B cell (primary cell): Measurements from ENCODE around the gene DNAJC11. TPM values are rescaled to one million over a fixed set of nuclear protein-coding genes. Genes with fewer than 3 reads are reported as not detected.

Experiments
- ATAC-seq: fragments of 200-7000 bp; cut with Tn5 transposase; one replicate; pipeline ENCODE4 v1.10.0; 2021; ENCODE audit warnings: low read depth, mild to moderate bottlenecking, moderate number of reproducible peaks, moderate library complexity
- CTCF ChIA-PET: fragments of 350-600 bp; sonication (Branson Sonifier 250); formaldehyde crosslinking; loops from one replicate; lab custom pipeline; 2021; ENCODE audit warnings: antibody characterized with exemption, inconsistent platforms; lab: Charles Lee
- POLR2A ChIA-PET: fragments of 350-600 bp; sonication (Branson Sonifier 250); formaldehyde crosslinking; loops from one replicate; lab custom pipeline; 2021; ENCODE audit warnings: antibody characterized with exemption; lab: Charles Lee
- DNase-seq: peaks from one replicate; pipeline ENCODE4 v3.0.0; 2013
- H2AFZ ChIP-seq: 2 replicates; pipeline ENCODE4 v1.6.1; 2012; ENCODE audit warnings: mild to moderate bottlenecking, low read depth, low read length; ENCODE audit not compliant: insufficient read depth, poor library complexity, severe bottlenecking
- H3K27ac ChIP-seq, 2 donors: 1 replicate in 1 of 2; 2 replicates in 1 of 2; pipeline ENCODE4 v1.5.1; 2012 to 2013; ENCODE audit warnings: low read length in 2 of 2, mild to moderate bottlenecking in 2 of 2, moderate library complexity in 1 of 2
- H3K27me3 ChIP-seq, 4 experiments: fragments of 200-600 bp in 1 of 4; sonication (generic) in 1 of 4; replicated peaks in 1 of 4; 1 replicate in 2 of 4; 2 replicates in 2 of 4; pipeline versions ENCODE4 v1.6.1 to v1.7.0; 2013 to 2016; ENCODE audit warnings: low read length in 3 of 4, mild to moderate bottlenecking in 2 of 4, mixed read lengths in 1 of 4, moderate library complexity in 1 of 4; ENCODE audit not compliant: insufficient read depth in 4 of 4, control insufficient read depth in 3 of 4; ENCODE audit errors: control extremely low read depth in 1 of 4
- H3K36me3 ChIP-seq, 2 experiments: replicated peaks in 1 of 2; 1 replicate in 1 of 2; 2 replicates in 1 of 2; pipeline versions ENCODE4 v1.6.1 to v1.7.1; 2013; ENCODE audit warnings: low read length in 1 of 2; ENCODE audit not compliant: insufficient read depth in 2 of 2, control insufficient read depth in 1 of 2; ENCODE audit errors: control extremely low read depth in 1 of 2, extremely low read depth in 1 of 2
- H3K4me1 ChIP-seq, 2 donors: fragments of 200-600 bp in 1 of 2; sonication (generic) in 1 of 2; 1 replicate in 1 of 2; 2 replicates in 1 of 2; pipeline versions ENCODE4 v1.5.1 to v1.6.1; 2013 to 2017; ENCODE audit warnings: low read length in 2 of 2; ENCODE audit not compliant: control insufficient read depth in 2 of 2, insufficient read depth in 2 of 2
- H3K4me2 ChIP-seq: replicated peaks from 2 replicates; pipeline ENCODE3; 2012; ENCODE audit warnings: mild to moderate bottlenecking, low read depth, low read length; ENCODE audit not compliant: poor library complexity, severe bottlenecking
- H3K4me3 ChIP-seq, 5 experiments: fragments of 200-600 bp in 1 of 5; sonication (generic) in 1 of 5; 1 replicate in 3 of 5; 2 replicates in 2 of 5; pipeline versions ENCODE4 v1.5.1 to v1.7.0; 2011 to 2016; ENCODE audit warnings: low read length in 4 of 5, mild to moderate bottlenecking in 4 of 5, low read depth in 2 of 5, control low read depth in 1 of 5, moderate library complexity in 1 of 5; ENCODE audit not compliant: insufficient read depth in 1 of 5; ENCODE audit errors: control extremely low read depth in 1 of 5, extremely low read depth in 1 of 5
- H3K79me2 ChIP-seq: fragments of 200-600 bp; sonication (generic); one replicate; pipeline ENCODE4 v1.6.0; 2016; ENCODE audit warnings: low read length; ENCODE audit not compliant: control insufficient read depth, insufficient read depth
- H3K9ac ChIP-seq: fragments of 200-600 bp; sonication (generic); 2 replicates; pipeline ENCODE4 v1.6.1; 2017; ENCODE audit warnings: mild to moderate bottlenecking, low read length, moderate library complexity
- H3K9me3 ChIP-seq, 3 donors: one replicate each; pipeline versions ENCODE4 v1.6.1 to v1.7.1; 2013; ENCODE audit warnings: low read length in 2 of 3; ENCODE audit not compliant: control insufficient read depth in 2 of 3, insufficient read depth in 1 of 3; ENCODE audit errors: control extremely low read depth in 1 of 3
- H4K20me1 ChIP-seq: 2 replicates; pipeline ENCODE4 v1.6.0; 2012; ENCODE audit warnings: mild to moderate bottlenecking, low read length; ENCODE audit not compliant: insufficient read depth, control insufficient read depth, poor library complexity, severe bottlenecking
- H3K27ac Mint-ChIP-seq: one replicate; pipeline ENCODE4 v1.8.0; 2021; ENCODE audit warnings: mixed read lengths
- H3K27me3 Mint-ChIP-seq: one replicate; pipeline ENCODE4 v1.8.0; 2021; ENCODE audit warnings: mixed read lengths
- H3K4me1 Mint-ChIP-seq: one replicate; pipeline ENCODE4 v1.8.0; 2021; ENCODE audit warnings: mixed read lengths
- H3K4me3 Mint-ChIP-seq: one replicate; pipeline ENCODE4 v1.8.0; 2021; ENCODE audit warnings: mixed read lengths
- H3K9me3 Mint-ChIP-seq: one replicate; pipeline ENCODE4 v1.8.0; 2022; ENCODE audit warnings: mixed read lengths; ENCODE audit not compliant: insufficient read depth
- CTCF ChIP-seq: fragments of 200-600 bp; IDR thresholded peaks from one replicate; pipeline ENCODE4 v1.8.0; 2022; ENCODE audit warnings: antibody characterized with exemption, mild to moderate bottlenecking
- EZH2 ChIP-seq: IDR thresholded peaks from 2 replicates; pipeline ENCODE4 v1.6.1; 2012; ENCODE audit warnings: borderline replicate concordance, low read depth, mild to moderate bottlenecking, moderate library complexity, low read length; ENCODE audit not compliant: insufficient read depth, poor library complexity, severe bottlenecking
- WGBS: methylation state at CpG from one replicate; pipeline ENCODE4 v1.1.5; 2013; ENCODE audit warnings: missing lambda C conversion rate; ENCODE audit not compliant: insufficient coverage; 5-methylcytosine and 5-hydroxymethylcytosine counted together
- intact Hi-C: fragments of 100-400 bp; cut with micrococcal nuclease; formaldehyde crosslinking; loops from one replicate; pipeline ENCODE4 v1.10.0; 2022
- polyA plus RNA-seq: library from polyadenylated mRNA; depleted of rRNA; stranded (reverse); fragments of >200 nt; gene quantifications from 2 replicates; pipeline ENCODE4 v1.2.3, GENCODE V29; 2012
- total RNA-seq, 2 donors: library from RNA; stranded (reverse); fragments of 120-200 nt in 1 of 2; gene quantifications; 1 replicate in 1 of 2; 2 replicates in 1 of 2; pipeline versions ENCODE4 v1.2.3 to v1.2.4, GENCODE V29; 2013 to 2022

DNAJC11 gene
- total and polyA plus RNA-seq, 2 donors (not counting 1 experiment from before 2014, with no cell fraction given) = 29.2 to 51.6 TPM

- H2AFZ ChIP-seq = peak overlapping the region; percentile 97
- H3K4me1 ChIP-seq = peaks cover 11 to 14% of the 10 kb centered on the region in 2 donors
- peak overlapping the region; percentile 7 to 77 for H3K27ac ChIP-seq
- WGBS = under 1% methylated on average over 67 of the region's 67 CpGs
- Mint-ChIP-seq H3K27ac (peak overlapping the region; percentile 84), H3K4me1 (peaks cover 17% of the 10 kb centered on the region), H3K4me3 (peak overlapping the region; percentile 89), H3K27me3 (no peaks in the 10 kb centered on the region), H3K9me3 (no peaks in the 10 kb centered on the region)
- intact Hi-C loops = loop anchor here (1.0 to 2.0 kb wide), 4 partner anchors 10 to 34 kb away; partner anchors contain the start of gene ZBTB48
- no peak for TF ChIP-seq EZH2
- no peak for TF ChIP-seq CTCF
- H3K27me3 ChIP-seq = no peaks in the 10 kb centered on the region
- DNase-seq (no peak), ATAC-seq (peak; percentile 28)
- H4K20me1 ChIP-seq = peaks cover 4% of the 10 kb centered on the region
- peak overlapping the region; percentile 64 to 94 (median 77) for H3K4me3 ChIP-seq
- peak overlapping the region; percentile 90 for H3K9ac ChIP-seq
- ChIA-PET POLR2A (interaction anchor here (0.7 to 2.0 kb wide), 7 partner anchors 9 to 33 kb away, joined by 3 to 19 read pairs (median 4); partner anchors contain the start of genes KLHL21 and ZBTB48), CTCF (interaction anchor here (1.3 kb wide), 1 partner anchor 15 kb away, joined by 3 read pairs; no protein-coding TSS in a partner anchor)
- peaks cover 14% of the 10 kb centered on the region for H3K79me2 ChIP-seq
- H3K9me3 ChIP-seq = no peaks in the 10 kb centered on the region
- peak overlapping the region; percentile 99 for H3K4me2 ChIP-seq
- no peaks in the 10 kb centered on the region for H3K36me3 ChIP-seq
Measured at GRCh38 chr1:6612641-6613360, 88.8 kb downstream of the DNAJC11 start.
